ENCODE data around the gene ACKR3. TPM values are rescaled to one million over a fixed set of nuclear protein-coding genes. Genes with fewer than 3 reads are reported as not detected.

The ACKR3 gene
- polyA plus RNA-seq, 6 donors from 2014 or later: 0.28 to 3.4 (median 2.0) TPM

GRCh38 chr2:236601316-236602202 is 31.9 kb downstream of the ACKR3 start:
- Mint-ChIP-seq H3K9me3 (peaks cover 0 to 5% (median 2%) of the 10 kb centered on the region in 7 donors), H3K27ac (peak overlapping the region in 1 of 6 donors; percentile 87)
- peak in 1 of 2 donors; percentile 54 for ATAC-seq (ENCODE audit: low read depth in 2 of 2)

GRCh38 chr2:236602678-236603077 is 33.1 kb downstream of the ACKR3 start:
- H3K9me3 Mint-ChIP-seq: peaks cover 0 to 5% (median 2%) of the 10 kb centered on the region in 7 donors
- no peak for DNase-seq
- H3K27ac Mint-ChIP-seq: no peak overlapping the region
- ATAC-seq (ENCODE audit: low read depth in 2 of 2): no peak
- H3K4me3 Mint-ChIP-seq: no peak overlapping the region
- peaks cover 23 to 41% (median 34%) of the 10 kb centered on the region in 3 donors for H3K27me3 Mint-ChIP-seq
- peaks cover 0 to 6% (median 0%) of the 10 kb centered on the region in 3 donors for H3K4me1 Mint-ChIP-seq
- no peaks in the 10 kb centered on the region for H3K36me3 Mint-ChIP-seq

More at GRCh38 chr2:236601316-236602202, 31.9 kb downstream of the ACKR3 start:
- peaks cover 15 to 30% (median 23%) of the 10 kb centered on the region in 3 donors for H3K27me3 Mint-ChIP-seq
- H3K4me1 Mint-ChIP-seq: peaks cover 0 to 6% (median 0%) of the 10 kb centered on the region in 3 donors
- DNase-seq: no peak
- no peaks in the 10 kb centered on the region for H3K36me3 Mint-ChIP-seq
- H3K4me3 Mint-ChIP-seq: no peak overlapping the region

- no peak overlapping the region for H3K27ac Mint-ChIP-seq
- peaks cover 21 to 44% (median 37%) of the 10 kb centered on the region in 3 donors for H3K27me3 Mint-ChIP-seq
- H3K9me3 Mint-ChIP-seq: peaks cover 0 to 5% (median 2%) of the 10 kb centered on the region in 7 donors
These were observed 33.9 kb downstream of the ACKR3 start for GRCh38 chr2:236603361-236604015.

GRCh38 chr2:236604575-236605344 is 35.1 kb downstream of the ACKR3 start:
- no peak overlapping the region for H3K4me3 Mint-ChIP-seq
- no peaks in the 10 kb centered on the region for H3K36me3 Mint-ChIP-seq
- DNase-seq (no peak), ATAC-seq (ENCODE audit: low read depth in 2 of 2) (no peak)
- no peak overlapping the region for H3K27ac Mint-ChIP-seq
- H3K27me3 Mint-ChIP-seq: peaks cover 25 to 51% (median 43%) of the 10 kb centered on the region in 3 donors
- H3K9me3 Mint-ChIP-seq: peaks cover 0 to 5% (median 2%) of the 10 kb centered on the region in 7 donors
- H3K4me1 Mint-ChIP-seq: peaks cover 0 to 6% (median 0%) of the 10 kb centered on the region in 3 donors

More at GRCh38 chr2:236603361-236604015, 33.9 kb downstream of the ACKR3 start:
- Mint-ChIP-seq H3K4me3 (no peak overlapping the region), H3K36me3 (no peaks in the 10 kb centered on the region), H3K4me1 (peaks cover 0 to 6% (median 0%) of the 10 kb centered on the region in 3 donors)
- ATAC-seq (ENCODE audit: low read depth in 2 of 2) (no peak), DNase-seq (no peak)

GRCh38 chr2:236605345-236605734 is 35.7 kb downstream of the ACKR3 start:
- no peak overlapping the region for H3K4me3 Mint-ChIP-seq

GRCh38 chr2:236606023-236606422 is 36.4 kb downstream of the ACKR3 start:
- Mint-ChIP-seq H3K4me3 (no peak overlapping the region), H3K4me1 (peaks cover 0 to 6% (median 0%) of the 10 kb centered on the region in 3 donors), H3K27me3 (peaks cover 25 to 51% (median 45%) of the 10 kb centered on the region in 3 donors)

More at GRCh38 chr2:236605345-236605734, 35.7 kb downstream of the ACKR3 start:
- Mint-ChIP-seq H3K27ac (no peak overlapping the region), H3K27me3 (peaks cover 25 to 51% (median 45%) of the 10 kb centered on the region in 3 donors), H3K36me3 (no peaks in the 10 kb centered on the region), H3K4me1 (peaks cover 0 to 6% (median 0%) of the 10 kb centered on the region in 3 donors), H3K9me3 (peaks cover 0 to 5% (median 2%) of the 10 kb centered on the region in 7 donors)
- no peak for ATAC-seq (ENCODE audit: low read depth in 2 of 2)
- no peak for DNase-seq

GRCh38 chr2:236607471-236608187 is 38.0 kb downstream of the ACKR3 start:
- ATAC-seq (ENCODE audit: low read depth in 2 of 2) (no peak), DNase-seq (no peak)
- Mint-ChIP-seq H3K4me3 (no peak overlapping the region), H3K9me3 (peaks cover 0 to 5% (median 0%) of the 10 kb centered on the region in 7 donors), H3K27ac (peak overlapping the region in 1 of 6 donors; percentile 81), H3K27me3 (peaks cover 30 to 59% (median 45%) of the 10 kb centered on the region in 3 donors), H3K36me3 (no peaks in the 10 kb centered on the region), H3K4me1 (peaks cover 0 to under 1% (median 0%) of the 10 kb centered on the region in 3 donors)

More at GRCh38 chr2:236606023-236606422, 36.4 kb downstream of the ACKR3 start:
- Mint-ChIP-seq H3K9me3 (peaks cover 0 to 5% (median 2%) of the 10 kb centered on the region in 7 donors), H3K36me3 (no peaks in the 10 kb centered on the region), H3K27ac (no peak overlapping the region)
- no peak for ATAC-seq (ENCODE audit: low read depth in 2 of 2)
- DNase-seq: no peak

- no peaks in the 10 kb centered on the region for H3K36me3 Mint-ChIP-seq
- no peak overlapping the region for H3K4me3 Mint-ChIP-seq
- H3K4me1 Mint-ChIP-seq: no peaks in the 10 kb centered on the region
- DNase-seq (no peak), ATAC-seq (ENCODE audit: low read depth in 2 of 2) (no peak)
- peaks cover 30 to 59% (median 45%) of the 10 kb centered on the region in 3 donors for H3K27me3 Mint-ChIP-seq
- H3K9me3 Mint-ChIP-seq: peaks cover 0 to 5% (median 0%) of the 10 kb centered on the region in 7 donors
- no peak overlapping the region for H3K27ac Mint-ChIP-seq
These were observed 38.5 kb downstream of the ACKR3 start for GRCh38 chr2:236608188-236608525.

- H3K4me1 Mint-ChIP-seq: no peaks in the 10 kb centered on the region
- ATAC-seq (ENCODE audit: low read depth in 2 of 2): no peak
- no peak overlapping the region for H3K4me3 Mint-ChIP-seq
- peaks cover 32 to 61% (median 48%) of the 10 kb centered on the region in 3 donors for H3K27me3 Mint-ChIP-seq
- H3K36me3 Mint-ChIP-seq: no peaks in the 10 kb centered on the region
- no peak overlapping the region for H3K27ac Mint-ChIP-seq
- no peak for DNase-seq
- H3K9me3 Mint-ChIP-seq: peaks cover 0 to 5% (median 0%) of the 10 kb centered on the region in 7 donors
These were observed 39.1 kb downstream of the ACKR3 start for GRCh38 chr2:236608710-236609109.

- Mint-ChIP-seq H3K27ac (no peak overlapping the region), H3K4me1 (no peaks in the 10 kb centered on the region), H3K9me3 (no peaks in the 10 kb centered on the region), H3K27me3 (peaks cover 26 to 55% (median 45%) of the 10 kb centered on the region in 3 donors), H3K4me3 (no peak overlapping the region), H3K36me3 (no peaks in the 10 kb centered on the region)
- ATAC-seq (ENCODE audit: low read depth in 2 of 2) (no peak), DNase-seq (no peak)
These were observed 41.6 kb downstream of the ACKR3 start for GRCh38 chr2:236610991-236611821.

GRCh38 chr2:236612737-236613136 is 43.1 kb downstream of the ACKR3 start:
- ATAC-seq (ENCODE audit: low read depth in 2 of 2): no peak
- no peak for DNase-seq
- H3K9me3 Mint-ChIP-seq: no peaks in the 10 kb centered on the region
- H3K27ac Mint-ChIP-seq: no peak overlapping the region
- peaks cover 18 to 55% (median 32%) of the 10 kb centered on the region in 3 donors for H3K27me3 Mint-ChIP-seq
- H3K36me3 Mint-ChIP-seq: no peaks in the 10 kb centered on the region
- no peak overlapping the region for H3K4me3 Mint-ChIP-seq
- H3K4me1 Mint-ChIP-seq: no peaks in the 10 kb centered on the region

GRCh38 chr2:236613612-236614011 is 44.0 kb downstream of the ACKR3 start:
- Mint-ChIP-seq H3K4me1 (no peaks in the 10 kb centered on the region), H3K9me3 (no peaks in the 10 kb centered on the region), H3K4me3 (no peak overlapping the region), H3K36me3 (no peaks in the 10 kb centered on the region), H3K27ac (no peak overlapping the region), H3K27me3 (peaks cover 12 to 58% (median 34%) of the 10 kb centered on the region in 3 donors)
- ATAC-seq (ENCODE audit: low read depth in 2 of 2) (no peak), DNase-seq (no peak)

Measured in naive B cell (primary cell).